Breast epithelium (tissue), 3 donors: ENCODE measurements around the gene ABL1.

Source experiments
- CTCF ChIP-seq, 3 donors: fragments of 450-650 bp; IDR thresholded peaks; one replicate each; pipeline ENCODE4 v1.5.1; 2016 to 2017; ENCODE audit warnings: antibody characterized with exemption in 3 of 3, mild to moderate bottlenecking in 3 of 3, moderate library complexity in 3 of 3
- POLR2A ChIP-seq: fragments of 450-650 bp; IDR thresholded peaks from one replicate; pipeline ENCODE4 v1.6.1; 2016; ENCODE audit warnings: antibody characterized with exemption, mild to moderate bottlenecking, moderate library complexity

DNA sequence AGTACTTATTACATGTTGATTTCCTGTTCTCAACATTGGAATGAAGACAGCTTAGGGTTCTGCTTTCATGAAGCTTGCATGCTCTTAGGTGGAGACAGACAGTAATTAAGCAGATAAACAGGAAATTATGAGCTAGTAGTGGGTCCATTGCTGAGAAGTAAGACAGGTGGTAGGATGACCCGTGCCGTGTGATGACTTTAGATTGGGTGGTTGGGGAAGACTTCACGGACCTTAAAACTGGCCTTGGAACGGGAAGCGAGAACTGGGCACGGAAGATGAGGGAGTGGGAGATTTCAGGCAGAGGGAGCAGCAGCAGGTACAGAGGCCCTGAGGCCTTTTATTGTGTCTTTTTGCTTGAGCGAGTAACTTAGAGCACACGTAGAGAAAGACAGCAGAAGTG, 27.2 kb downstream of the ABL1 start:
- TF ChIP-seq CTCF (IDR thresholded peaks at IDR 0.05) (no peak), POLR2A (no peak)
